Bone marrow (tissue), 2 donors: Measurements from ENCODE around the gene NEK5.
"Not testable (repeated sequence)": the region's sequence is repeated elsewhere in the genome, so short reads cannot be mapped to it uniquely, and the experiment has no call there.

Experiments
- DNase-seq, 2 donors: peaks; one replicate each; lab custom pipeline; 2025; lab: John Stamatoyannopoulos, UW

NEK5 gene

DNA sequence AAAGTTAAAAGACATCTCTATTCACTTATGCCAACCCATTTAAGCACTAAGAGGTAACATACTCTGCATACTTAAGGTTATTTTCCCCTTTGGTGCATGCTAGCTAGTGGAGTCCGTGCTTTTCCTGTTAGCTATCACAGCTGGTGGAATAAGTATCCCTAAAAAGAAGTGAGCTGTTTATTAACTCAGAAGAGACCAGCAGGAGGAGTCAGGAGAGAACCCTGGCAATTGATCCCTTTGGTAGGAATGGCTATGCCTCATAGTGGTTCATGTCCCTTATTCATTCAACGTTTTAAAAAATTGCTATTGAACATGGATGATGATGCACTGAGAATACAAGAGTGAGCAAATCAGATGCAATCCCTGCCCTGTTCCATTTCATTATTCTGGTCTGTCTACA, 12.4 kb upstream of the NEK5 start:
- no peak for DNase-seq

DNA sequence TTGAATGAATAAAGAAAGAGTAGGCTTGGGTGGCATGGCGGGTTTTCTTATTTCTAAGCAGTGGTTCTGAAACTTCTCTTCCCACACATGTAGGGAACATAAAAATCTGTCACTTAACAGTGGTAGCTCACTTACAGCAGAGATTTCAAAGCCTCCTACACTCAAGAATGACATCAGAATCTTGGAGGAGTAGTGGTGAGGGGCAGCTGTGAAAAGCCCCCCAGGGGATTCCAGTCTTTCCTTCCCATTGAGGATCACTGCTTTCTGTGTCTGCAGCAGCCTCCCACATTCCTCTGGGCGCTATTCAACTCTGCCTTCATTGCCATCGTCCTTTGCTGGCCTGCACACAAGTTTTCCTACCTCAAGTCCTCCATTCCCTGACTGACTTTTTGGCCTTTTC, 8.6 kb upstream of the NEK5 start:
- no peak for DNase-seq

DNA sequence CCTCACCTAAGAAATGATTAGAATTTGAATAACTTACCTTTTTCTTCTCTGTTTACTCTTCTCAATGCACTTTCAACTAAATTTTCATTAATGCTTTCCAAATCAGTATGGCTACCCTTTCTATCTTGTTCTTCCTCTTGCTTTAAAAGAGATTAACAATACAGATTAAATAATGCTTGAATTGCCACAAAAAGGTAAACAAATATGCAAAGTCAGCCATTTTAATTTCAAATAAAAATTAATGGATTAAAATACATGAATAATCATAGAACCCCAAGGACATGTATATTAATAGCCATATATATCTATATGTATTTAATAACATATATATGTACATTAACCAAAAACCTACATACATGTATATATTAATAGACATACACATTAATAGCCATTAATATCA, 7.9 kb upstream of the NEK5 start:
- DNase-seq: no peak

DNA sequence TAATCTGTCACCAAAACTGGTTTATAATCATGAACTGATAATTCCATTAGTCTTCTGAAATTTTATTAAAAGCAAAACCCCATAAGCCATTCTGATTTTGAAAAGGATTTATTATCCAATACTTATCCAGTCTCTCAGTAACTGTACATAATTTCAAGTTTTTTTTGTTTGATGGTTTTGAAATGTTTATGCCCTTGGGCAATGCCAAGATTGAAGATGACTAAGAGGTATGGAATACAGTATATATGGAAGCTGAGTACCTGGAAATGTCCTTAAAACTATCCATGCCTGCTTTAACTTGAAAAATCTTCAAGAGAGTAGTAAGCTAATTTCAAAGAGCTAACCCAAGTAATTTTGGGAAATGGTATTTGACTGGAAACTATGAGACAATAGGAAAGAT, 1.8 kb upstream of the NEK5 start:
- DNase-seq: no peak

DNA sequence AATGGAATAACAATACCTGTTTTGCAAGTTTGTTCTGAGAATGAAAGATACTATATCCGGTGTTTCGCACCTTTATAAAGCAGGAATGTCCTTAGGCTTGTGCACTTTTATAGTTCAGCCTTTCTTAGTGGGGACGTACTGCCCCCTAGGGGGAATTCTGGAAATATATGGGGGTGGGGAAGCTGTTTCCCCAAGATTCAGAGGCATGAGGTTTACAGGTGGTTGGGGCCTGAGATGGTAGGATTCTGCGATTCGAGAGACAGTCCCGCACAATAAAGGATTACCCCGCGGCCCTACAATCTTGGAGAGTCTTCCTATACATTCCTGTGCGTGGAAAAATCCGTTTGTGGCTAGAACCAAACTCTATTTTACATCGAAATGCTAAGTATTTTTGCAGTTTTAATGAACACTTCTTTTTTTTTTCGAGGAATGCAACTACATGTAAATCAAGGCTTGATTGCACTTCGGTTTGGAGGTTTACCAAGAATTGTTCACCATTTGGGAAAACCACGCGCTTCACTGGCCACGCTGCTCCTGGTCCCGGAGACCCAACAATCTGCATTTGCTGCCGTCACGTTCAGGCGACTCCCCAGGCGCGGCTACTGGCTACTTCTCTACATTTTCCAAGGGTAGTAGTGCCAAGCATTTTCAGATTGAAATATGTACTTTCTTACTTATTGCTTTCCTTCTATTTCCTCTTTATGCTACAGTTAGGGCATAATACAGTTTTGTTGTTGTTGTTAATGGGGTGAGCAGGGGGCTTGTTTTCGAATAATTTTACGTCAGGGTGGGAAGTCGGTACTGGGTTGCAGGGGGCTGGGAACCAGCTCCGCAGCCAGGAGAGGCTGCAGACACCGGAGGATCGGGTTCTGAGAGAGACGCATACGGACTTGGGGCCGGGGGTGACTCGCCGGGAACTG, 830 bp downstream of the NEK5 start:
- DNase-seq: peak in 1 of 2 donors; percentile 57

DNA sequence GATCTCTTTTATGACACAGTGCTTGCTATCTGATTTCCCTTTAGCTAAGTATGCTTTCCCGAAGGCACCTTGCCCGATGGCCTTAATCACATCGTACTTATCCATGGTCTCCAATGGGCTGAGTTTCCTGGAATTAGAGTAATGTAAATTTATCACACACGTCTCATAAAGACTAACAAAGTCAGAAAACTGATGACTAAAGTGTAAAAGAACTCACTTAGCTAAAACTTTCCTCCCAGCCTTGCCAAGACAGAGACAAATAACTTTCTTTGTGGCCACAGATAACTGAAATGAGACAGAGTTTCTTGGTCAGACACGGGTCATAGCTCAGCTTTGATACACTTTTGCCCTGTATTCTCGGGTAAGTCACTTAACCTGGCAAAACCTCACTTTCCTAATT, 1.5 kb downstream of the NEK5 start:
- no peak for DNase-seq

DNA sequence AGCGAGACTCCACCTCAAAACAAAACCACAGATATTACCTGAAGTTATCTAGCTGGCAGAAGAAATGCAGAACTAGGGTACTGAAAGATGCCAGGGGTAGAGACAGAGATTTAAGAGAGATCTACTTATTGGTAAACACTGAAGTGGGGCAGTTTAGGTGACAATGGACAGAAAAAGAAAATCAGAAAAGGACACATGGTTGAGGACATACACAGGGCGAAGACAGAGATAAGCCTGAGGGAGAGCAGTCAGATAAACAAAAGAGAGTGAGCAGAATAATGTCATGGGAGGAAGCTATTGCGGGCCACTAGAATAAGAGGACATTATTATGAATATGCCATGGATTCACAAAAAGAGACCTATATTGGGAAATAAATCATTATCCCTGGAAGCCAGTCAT, 3.3 kb downstream of the NEK5 start:
- no peak for DNase-seq

DNA sequence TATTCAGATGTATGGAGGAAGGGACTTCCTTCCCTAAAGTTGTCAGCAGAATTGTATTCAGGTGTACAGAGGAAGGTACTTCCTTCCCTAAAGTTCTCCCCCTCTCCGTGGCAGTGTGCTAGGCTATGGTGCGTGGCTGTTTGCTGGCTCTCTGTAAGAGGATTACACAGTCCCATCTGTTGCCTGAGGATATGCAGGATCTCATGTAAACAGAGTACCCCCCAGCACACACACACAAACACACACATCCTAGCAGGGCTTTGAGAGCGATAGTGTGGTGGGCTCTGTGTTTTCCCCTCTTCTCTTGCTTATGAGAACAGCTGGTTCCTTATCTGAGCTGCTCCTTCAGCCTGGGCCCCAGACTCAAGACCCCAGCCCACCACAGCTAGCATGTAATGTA, 10.3 kb downstream of the NEK5 start:
- no peak for DNase-seq

DNA sequence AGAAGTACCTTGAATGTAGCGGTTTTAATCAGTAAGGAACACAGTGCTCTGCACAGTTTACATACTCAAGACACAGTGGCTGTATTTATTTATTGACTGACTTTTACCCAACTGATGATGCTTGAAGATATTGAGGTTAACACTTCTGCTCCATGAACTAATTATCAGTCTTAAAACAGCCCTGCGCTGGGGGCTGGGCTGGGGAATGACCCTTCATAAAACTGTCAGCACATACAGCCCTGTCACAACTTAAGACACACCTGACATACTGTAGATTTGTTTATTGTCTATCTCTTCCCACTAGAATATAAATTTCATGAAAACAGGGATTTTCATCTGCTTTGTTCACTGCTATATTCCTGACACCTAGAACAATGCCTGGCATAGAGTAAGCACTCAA, 10.8 kb downstream of the NEK5 start:
- no peak for DNase-seq

DNA sequence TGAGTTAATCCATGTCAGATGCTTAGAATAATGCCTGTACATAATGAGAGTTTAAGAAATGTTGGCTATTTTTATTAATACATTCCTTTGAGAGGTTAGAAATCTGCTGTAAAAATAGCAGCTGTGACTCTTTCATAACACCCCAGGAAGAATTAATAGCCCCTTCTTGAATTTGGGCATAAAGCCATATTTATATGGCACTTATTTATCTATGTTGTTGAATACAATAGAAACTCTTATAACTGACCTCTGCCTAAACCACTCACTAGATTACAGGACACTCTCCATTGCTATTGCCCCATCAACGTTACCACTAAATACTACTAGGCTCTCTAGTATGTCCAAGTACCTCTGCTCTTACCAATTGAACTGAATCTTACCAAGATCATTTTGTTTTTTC, 16.3 kb downstream of the NEK5 start:
- no peak for DNase-seq

DNA sequence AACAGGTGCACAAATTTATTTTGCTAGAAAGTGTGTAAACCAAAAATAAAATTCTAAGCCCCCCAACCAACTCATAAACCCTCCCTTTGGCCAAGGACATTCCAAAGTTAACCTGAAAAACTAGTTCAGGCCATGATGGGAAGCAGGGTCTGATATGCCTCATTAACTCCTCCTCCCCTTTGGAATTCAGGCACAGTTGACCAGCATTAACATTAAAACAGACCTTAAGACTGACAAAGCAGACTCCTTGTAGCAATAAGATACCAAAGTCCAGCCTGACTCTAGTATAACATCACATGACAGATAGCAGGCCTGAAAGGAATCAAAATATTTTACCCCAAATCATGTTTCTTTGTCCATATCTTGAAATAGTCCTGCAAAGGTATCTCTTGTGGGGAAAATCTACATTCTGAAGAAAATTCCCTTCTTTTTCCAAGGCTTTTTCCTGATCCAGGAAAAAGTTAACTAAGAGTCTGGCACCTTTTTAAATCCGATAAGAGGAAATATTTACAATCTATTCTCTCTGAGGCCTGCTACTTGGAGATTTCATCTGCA, 19.7 kb downstream of the NEK5 start:
- no peak for DNase-seq

DNA sequence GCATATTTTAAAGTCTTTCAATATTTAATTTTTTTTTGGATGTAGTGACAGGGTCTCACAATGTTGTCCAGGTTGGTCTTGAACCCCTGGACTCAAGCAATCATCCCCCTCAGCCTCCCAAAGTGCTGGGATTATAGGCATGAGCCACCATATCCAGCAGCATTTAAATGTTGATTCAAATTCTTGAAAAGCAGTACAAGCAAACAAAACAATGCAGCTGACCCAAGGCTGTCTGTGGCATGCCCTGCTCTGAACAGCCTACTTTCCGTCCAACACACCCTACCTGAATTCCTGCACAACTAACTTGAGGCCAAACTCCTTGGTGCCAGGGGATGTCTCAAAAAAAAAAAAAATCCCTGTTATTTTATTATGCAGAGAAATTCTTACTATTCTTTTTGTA, 23.0 kb downstream of the NEK5 start:
- DNase-seq: no peak

DNA sequence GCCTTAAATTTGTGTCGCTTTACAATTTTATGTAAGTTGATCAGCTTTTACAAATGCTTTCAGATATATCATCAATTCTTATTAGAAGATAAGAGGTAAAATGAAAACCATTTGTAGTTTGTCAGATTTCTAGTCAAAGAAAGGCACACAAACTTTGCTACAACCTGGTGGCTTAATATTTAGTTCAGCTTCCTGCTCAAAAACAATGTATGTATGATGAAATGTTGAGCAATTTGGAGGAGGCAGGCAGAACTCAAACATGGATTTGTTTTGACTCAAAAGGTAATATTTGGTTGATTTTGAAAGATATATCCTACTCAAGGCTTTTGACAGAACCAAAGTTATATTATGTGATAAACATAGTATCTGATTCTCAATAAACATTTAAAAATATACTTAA, 24.2 kb downstream of the NEK5 start:
- DNase-seq: no peak

DNA sequence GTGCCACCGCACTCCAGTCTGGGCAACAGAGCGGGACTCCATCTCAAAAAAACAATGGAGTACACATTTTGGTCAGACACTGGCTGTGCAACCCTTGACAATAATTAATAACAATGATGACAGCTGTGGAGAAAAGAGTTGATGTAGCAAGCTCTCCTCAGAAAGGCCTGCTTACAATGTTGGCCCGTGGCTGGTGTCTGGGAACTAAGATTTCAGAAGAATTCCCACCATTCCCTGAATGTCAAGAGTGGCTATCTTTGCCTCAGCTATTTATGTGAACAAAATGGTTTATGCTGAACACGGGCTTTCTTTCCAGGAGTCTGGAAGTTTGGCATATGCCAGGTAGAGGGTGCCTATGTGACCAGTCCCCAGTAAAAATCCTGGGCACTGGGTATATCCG, 25.5 kb downstream of the NEK5 start:
- DNase-seq: no peak

DNA sequence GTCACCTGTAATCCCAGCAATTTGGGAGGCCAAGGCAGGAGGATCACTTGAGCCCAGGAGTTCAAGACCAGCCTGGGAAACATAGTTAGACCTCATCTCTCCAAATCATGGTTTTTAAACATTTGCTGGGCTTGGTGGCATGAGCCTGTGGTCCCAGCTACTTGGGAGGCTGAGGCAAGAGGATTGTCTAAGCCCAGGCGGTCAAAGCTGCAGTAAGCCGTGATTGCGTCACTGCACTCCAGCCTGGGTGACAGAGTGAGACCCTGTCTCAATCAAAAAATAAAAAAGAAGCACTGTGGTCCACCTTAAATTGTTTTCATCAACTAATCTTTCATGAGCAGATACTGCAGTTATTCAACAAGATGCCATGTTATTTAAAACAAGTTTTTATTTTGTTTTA, 26.4 kb downstream of the NEK5 start:
- not testable (repeated sequence) for DNase-seq

DNA sequence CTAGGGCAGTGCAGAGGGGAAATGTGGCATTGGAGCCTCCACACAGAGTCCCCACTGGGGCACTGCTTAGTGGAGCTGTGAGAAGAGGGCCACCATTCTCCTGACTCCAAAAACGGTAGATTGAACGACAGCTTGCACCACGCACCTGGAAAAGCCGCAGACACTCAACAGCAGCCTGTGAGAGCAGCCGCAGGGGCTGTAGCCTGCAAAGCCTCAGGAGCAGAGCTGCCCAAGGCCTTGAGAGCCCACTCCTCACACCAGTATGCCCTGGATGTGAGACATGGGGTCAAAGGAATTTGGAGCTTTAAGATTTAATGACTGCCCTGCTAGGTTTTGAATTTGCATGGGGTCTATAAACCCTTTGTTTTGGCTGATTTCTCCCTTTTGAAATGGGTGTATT, 31.7 kb downstream of the NEK5 start:
- no peak for DNase-seq

DNA sequence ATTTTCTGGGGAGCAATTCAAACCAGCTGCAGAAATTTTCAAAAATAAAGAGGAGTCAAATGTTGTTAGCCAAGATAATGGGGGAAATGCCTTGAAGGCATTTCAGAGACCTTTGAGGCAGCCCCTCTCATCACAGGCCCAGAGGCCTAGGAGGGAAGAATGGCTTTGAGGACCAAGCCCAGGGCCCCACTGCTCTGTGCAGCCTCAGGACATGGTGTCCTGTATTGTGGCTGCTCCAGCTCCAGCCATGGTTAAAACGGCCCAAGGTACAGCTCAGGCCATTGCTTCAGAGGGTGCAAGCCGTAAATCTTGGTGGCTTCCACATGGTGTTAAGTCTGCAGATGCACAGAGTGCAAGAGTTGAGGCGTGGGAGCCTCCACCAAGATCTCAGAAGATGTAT, 32.1 kb downstream of the NEK5 start:
- no peak for DNase-seq

DNA sequence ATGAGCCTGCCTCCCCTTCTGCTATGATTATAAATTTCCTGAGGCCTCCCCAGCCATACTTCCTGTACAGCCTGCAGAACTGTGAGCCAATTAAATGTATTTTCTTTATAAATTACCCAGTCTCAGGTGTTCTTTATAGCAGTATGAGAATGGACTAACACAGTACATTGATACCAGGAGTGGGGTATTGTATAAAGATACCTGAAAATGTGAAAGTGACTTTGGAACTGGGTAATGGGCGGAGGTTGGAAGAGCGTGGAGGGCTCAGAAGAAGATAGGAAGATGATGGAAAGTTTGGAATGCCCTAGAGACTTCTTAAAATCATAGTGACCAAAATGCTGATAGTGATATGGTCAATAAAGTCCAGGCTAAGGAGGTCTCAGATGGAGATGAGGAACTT, 32.8 kb downstream of the NEK5 start:
- no peak for DNase-seq

DNA sequence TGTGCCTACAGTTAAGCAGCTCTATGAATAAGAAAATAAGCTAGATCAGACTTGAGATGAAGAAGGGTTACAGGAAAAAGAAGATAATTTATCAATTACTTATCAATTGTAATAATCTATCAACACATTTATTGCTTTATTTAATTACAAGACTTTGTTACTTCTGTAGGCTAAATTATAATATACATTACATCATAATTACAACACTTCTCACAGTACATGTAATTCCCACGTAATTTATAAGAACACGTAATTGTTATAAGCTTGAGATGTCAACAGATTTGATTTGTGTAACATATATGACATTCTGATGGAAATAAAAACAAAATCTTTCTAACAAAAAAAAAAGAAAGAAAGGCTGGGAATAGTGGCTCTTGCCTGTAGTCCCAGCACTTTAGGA, 36.8 kb downstream of the NEK5 start:
- DNase-seq: no peak

DNA sequence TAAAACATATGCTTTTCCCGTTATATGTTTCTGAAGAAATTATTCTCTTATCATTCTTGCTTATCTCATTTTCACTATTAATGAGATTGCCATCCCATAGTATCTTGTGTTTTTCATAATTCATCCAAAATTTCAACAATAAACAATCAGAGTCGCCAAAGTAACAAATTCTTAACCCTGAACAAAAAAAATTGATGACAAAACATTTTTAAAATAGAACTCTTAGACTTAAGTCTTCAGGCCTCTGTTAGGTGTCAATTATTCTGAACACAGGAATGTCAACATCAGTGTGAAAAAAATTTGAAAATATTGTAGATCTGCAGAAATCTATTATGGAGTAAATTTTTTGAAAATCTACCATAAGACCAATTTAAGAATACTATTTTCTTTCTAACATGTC, 37.4 kb downstream of the NEK5 start:
- DNase-seq: no peak

DNA sequence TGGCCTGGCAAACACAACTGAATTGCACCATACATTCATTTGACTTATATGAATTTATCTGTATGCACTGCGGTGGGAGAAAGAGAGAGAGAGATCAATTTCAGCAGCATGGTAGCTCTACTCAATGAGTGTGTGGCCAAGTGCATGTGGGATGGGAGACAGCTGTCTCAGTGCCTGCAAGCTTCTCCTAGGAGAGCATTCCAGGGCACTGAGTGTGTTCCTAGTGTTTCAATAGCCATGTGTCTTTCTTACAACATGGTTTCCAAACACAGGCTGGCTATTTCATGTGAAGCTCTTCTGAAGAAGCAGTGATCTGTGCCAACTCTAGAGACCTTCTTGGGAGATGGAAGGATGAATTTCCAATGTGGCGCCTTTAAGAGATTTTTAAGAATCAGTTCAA, 43.5 kb downstream of the NEK5 start:
- no peak for DNase-seq

DNA sequence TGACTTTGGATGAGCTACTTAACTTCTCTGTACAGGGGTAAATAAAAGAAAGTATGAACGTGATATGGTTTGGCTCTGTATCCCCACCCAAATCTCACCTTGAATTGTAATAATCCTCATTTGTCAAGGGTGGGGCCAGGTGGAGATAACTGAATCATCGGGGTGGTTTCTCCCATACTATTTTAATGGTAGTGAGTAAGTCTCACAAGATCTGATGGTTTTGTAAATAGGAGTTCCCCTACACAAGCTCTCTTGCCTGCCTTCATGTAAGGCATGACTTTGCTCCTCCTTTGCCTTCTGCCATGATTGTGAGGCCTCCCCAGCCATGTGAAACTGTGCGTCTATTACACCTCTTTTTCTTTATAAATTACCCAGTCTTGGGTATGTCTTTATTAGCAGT, 43.9 kb downstream of the NEK5 start:
- not testable (repeated sequence) for DNase-seq

DNA sequence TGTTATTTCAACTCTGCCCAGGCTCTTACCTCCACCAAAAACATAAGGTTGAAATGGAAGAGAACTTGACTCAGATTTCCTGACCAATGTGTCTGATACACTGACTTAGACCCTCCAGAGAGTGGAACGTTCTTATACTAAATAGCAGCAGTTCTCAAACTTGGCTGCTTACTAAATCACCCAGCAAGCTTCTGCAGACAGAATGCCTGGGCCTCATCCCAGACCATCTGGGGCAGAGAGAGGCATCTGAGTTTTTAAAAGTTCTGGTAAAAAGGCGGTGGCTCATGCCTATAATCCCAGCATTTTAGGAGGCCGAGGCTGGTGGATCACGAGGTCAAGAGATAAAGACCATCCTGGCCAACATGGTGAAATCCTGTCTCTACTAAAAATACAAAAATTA, 46.3 kb downstream of the NEK5 start:
- DNase-seq: no peak

DNA sequence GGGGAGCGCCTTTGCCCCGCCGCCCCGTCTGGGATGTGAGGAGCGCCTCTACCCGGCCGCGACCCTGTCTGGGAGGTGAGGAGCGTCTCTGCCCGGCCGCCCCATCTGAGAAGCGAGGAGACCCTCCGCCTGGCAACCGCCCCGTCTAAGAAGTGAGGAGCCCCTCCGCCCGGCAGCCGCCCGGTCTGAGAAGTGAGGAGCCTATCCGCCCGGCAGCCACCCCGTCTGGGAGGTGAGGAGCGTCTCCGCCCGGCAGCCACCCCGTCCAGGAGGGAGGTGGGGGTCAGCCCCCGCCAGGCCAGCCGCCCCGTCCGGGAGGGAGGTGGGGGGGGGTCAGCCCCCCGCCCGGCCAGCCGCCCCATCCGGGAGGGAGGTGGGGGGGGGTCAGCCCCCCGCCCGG, 49.0 kb downstream of the NEK5 start:
- not testable (repeated sequence) for DNase-seq
